Measurements from ENCODE around the gene HEG1.

DNA sequence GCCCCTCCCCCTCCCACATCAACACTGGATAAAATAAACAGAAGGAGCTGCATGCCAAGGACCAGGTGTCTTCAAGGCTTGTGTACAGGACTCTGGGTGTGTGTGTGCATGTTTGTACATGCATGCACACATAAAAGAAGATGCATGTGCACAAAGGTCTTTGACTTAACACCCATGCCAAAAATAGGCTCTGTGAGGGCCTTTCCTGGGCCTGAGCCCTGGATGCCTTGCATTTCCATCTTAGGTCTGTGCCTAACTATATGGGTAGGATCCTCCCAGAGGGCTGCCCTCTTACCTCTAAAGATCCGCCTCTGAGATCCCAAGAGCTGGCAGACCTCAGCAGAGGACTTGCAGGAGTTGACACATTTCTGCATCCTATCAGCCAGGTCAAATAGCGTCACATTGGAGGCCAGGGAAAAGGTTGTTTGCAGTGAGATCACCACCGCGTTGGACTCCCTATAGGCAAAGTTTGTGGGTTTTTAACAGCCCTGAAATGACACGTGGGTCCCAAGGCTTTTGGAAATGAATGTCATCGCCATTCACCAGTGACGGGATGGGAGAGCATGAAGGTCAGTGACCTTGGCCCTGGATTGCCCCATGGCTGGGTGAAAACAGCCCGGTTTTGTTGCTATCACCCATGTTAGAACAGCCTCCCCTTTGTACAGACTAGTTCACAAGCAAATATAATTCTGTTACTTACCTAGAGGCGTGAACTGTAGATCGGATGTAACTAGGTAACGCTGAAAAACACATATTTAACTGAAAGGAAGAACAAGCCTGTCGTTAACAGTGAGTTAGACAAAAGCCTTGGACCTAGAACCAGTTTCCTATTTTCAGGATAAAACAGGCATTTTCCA is 54.0 kb downstream of the HEG1 start:
- TF ChIP-seq CTCF (IDR thresholded peaks at IDR 0.05; ENCODE audit: poor library complexity) (no peak), EZH2phosphoT487 (IDR thresholded peaks at IDR 0.05; ENCODE audit: low read depth, severe bottlenecking, unreplicated experiment) (no peak)
